Measurements from ENCODE around the gene TIGD3. TPM values are rescaled to one million over a fixed set of nuclear protein-coding genes. Genes with fewer than 3 reads are reported as not detected.

The TIGD3 gene
- total and polyA plus RNA-seq, 2 donors (not counting 3 experiments of a cell fraction or from before 2014, with no cell fraction given) = 0.18 to 0.27 TPM

DNA sequence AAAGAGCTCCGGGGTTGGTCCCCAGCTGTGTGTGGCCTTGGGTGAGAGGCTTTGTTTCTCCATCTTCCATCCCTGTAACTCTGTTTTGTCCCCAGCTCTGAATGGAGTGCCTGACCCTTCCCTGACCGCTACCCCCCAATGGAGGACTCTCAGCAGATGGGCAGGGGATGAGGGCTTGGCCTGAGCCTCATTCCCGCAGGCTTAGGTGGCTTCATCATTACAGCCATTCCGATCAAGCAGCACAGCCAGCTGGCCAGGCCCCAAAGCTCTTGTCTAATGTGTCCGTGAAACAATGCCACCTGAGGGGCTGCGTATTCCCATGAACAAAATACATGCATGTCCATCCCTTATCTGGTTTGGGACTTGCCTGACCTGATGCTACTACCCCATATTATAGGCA lies 43.8 kb upstream of the TIGD3 start:
- TF ChIP-seq, protein P1, sequence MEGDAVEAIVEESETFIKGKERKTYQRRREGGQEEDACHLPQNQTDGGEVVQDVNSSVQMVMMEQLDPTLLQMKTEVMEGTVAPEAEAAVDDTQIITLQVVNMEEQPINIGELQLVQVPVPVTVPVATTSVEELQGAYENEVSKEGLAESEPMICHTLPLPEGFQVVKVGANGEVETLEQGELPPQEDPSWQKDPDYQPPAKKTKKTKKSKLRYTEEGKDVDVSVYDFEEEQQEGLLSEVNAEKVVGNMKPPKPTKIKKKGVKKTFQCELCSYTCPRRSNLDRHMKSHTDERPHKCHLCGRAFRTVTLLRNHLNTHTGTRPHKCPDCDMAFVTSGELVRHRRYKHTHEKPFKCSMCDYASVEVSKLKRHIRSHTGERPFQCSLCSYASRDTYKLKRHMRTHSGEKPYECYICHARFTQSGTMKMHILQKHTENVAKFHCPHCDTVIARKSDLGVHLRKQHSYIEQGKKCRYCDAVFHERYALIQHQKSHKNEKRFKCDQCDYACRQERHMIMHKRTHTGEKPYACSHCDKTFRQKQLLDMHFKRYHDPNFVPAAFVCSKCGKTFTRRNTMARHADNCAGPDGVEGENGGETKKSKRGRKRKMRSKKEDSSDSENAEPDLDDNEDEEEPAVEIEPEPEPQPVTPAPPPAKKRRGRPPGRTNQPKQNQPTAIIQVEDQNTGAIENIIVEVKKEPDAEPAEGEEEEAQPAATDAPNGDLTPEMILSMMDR (IDR thresholded peaks at IDR 0.05; ENCODE audit: extremely low read depth in 1 of 2, insufficient read depth in 1 of 2, low read depth in 1 of 2, low read length in 2 of 2) = no peak
- TF ChIP-seq, protein P2, sequence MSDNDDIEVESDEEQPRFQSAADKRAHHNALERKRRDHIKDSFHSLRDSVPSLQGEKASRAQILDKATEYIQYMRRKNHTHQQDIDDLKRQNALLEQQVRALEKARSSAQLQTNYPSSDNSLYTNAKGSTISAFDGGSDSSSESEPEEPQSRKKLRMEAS (IDR thresholded peaks at IDR 0.05; ENCODE audit: insufficient read depth, insufficient read length) = no peak
- no peak for TF ChIP-seq MYC (IDR thresholded peaks at IDR 0.05; ENCODE audit: low read depth, low read length)
- TF ChIP-seq FOS (IDR thresholded peaks at IDR 0.05; ENCODE audit: borderline replicate concordance, insufficient read depth, low read length) = no peak
- TF ChIP-seq EZH2 (IDR thresholded peaks at IDR 0.05; ENCODE audit: borderline replicate concordance, low read depth, low read length, severe bottlenecking) = no peak
- no peak for TF ChIP-seq GATA2 (IDR thresholded peaks at IDR 0.05; ENCODE audit: insufficient read depth, insufficient read length, low read depth, low read length)
- TF ChIP-seq POLR2A (IDR thresholded peaks at IDR 0.05; ENCODE audit: low read depth, low read length) = no peak
- TF ChIP-seq JUN (IDR thresholded peaks at IDR 0.05; ENCODE audit: borderline replicate concordance, insufficient read depth, insufficient read length, low read depth) = no peak
- no peak for TF ChIP-seq POLR2AphosphoS5 (IDR thresholded peaks at IDR 0.05; ENCODE audit: insufficient read depth, low read depth, low read length)
- DNase-seq (ENCODE audit: low read depth, low spot score) = no peak
- Histone ChIP-seq H3K4me1 (ENCODE audit: control insufficient read depth, extremely low read depth, insufficient read depth, low read length) (peaks cover 27% of the 10 kb centered on the region), H3K79me2 (ENCODE audit: control insufficient read depth, insufficient read depth, low read length) (peaks cover 20% of the 10 kb centered on the region), H2AFZ (ENCODE audit: low read depth, low read length) (no peak overlapping the region), H3K36me3 (ENCODE audit: control insufficient read depth in 2 of 2, extremely low read depth in 1 of 2, insufficient read depth in 2 of 2, low read length in 2 of 2) (no peaks in the 10 kb centered on the region), H3K27ac (ENCODE audit: insufficient read depth, low read depth, low read length) (no peak overlapping the region), H4K20me1 (replicated peaks; ENCODE audit: control insufficient read depth, extremely low read depth, insufficient read depth, low read length) (no peaks in the 10 kb centered on the region), H3K9me1 (replicated peaks; ENCODE audit: control insufficient read depth, extremely low read depth, insufficient read depth, low read length) (no peaks in the 10 kb centered on the region), H3K4me2 (ENCODE audit: insufficient read depth, low read length) (no peak overlapping the region), H3K4me3 (replicated peaks in 1 of 3; ENCODE audit: insufficient read depth in 1 of 3, low read depth in 1 of 3, low read length in 3 of 3) (no peak overlapping the region), H3K27me3 (ENCODE audit: control insufficient read depth in 2 of 2, insufficient read depth in 2 of 2, low read length in 2 of 2) (no peaks in the 10 kb centered on the region), H3K9me3 (replicated peaks; ENCODE audit: control insufficient read depth, insufficient read depth, low read length) (no peaks in the 10 kb centered on the region), H3K9ac (replicated peaks; ENCODE audit: extremely low read depth, insufficient read depth, low read length) (no peak overlapping the region)
- dilution Hi-C loops (cut with MboI; ENCODE audit: extremely low pct_ligation_motif_present, low sequenced_read_pairs) = no loop called here
- intact Hi-C loops (cut with micrococcal nuclease) = no loop called here
- no peak for FAIRE-seq
- no TSS peak for BruUV-seq (replicated peaks)
- ChIA-PET CTCF (interaction anchor here (0.9 to 8.7 kb wide), 5 partner anchors 12 to 85 kb away, joined by 3 to 625 read pairs (median 3); no protein-coding TSS in a partner anchor), POLR2A (interaction anchor here (0.6 kb wide), 1 partner anchor 35 kb away, joined by 4 read pairs; no protein-coding TSS in a partner anchor)

Measured in endothelial cell of umbilical vein (primary cell).